Gastrocnemius medialis (tissue), 4 donors: ENCODE results near the gene ZNF484.

Experiments used
- POLR2A ChIP-seq, 2 donors: fragments of 450-650 bp; IDR thresholded peaks; one replicate each; pipeline ENCODE4 v1.6.1; 2017; ENCODE audit warnings: antibody characterized with exemption in 2 of 2, mild to moderate bottlenecking in 2 of 2, moderate library complexity in 2 of 2
- TF ChIP-seq, protein P1 (sequence below), 5 experiments: fragments of 450-650 bp in 3 of 5; fragments of 200-600 bp in 2 of 5; sonication (generic) in 2 of 5; IDR thresholded peaks in 4 of 5; conservative IDR thresholded peaks in 1 of 5; 1 replicate in 4 of 5; 2 replicates in 1 of 5; pipeline ENCODE4 v1.5.1; 2016 to 2019; ENCODE audit warnings: antibody characterized with exemption in 5 of 5, mild to moderate bottlenecking in 3 of 5, moderate library complexity in 3 of 5

DNA sequence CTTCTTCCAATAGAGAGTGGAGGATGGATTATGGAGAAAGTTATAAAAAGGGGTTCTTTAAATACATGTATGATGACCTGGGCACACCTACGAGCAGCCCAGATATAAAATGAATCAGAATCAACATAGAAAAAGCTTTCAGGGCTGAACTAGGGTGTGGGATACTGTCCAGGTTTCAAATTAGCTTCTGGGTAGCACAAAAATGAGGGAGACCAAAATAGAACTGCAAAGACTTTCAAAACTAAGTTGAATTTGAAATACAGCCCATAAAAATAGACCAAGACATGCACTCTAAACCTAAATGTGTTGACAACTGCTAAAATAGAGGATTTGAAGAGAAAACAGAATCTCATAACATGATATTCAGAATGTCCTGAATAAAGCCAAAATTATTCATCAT, 17.0 kb downstream of the ZNF484 start:
- no peak for TF ChIP-seq POLR2A (IDR thresholded peaks at IDR 0.05)
- TF ChIP-seq, protein P1, sequence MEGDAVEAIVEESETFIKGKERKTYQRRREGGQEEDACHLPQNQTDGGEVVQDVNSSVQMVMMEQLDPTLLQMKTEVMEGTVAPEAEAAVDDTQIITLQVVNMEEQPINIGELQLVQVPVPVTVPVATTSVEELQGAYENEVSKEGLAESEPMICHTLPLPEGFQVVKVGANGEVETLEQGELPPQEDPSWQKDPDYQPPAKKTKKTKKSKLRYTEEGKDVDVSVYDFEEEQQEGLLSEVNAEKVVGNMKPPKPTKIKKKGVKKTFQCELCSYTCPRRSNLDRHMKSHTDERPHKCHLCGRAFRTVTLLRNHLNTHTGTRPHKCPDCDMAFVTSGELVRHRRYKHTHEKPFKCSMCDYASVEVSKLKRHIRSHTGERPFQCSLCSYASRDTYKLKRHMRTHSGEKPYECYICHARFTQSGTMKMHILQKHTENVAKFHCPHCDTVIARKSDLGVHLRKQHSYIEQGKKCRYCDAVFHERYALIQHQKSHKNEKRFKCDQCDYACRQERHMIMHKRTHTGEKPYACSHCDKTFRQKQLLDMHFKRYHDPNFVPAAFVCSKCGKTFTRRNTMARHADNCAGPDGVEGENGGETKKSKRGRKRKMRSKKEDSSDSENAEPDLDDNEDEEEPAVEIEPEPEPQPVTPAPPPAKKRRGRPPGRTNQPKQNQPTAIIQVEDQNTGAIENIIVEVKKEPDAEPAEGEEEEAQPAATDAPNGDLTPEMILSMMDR (IDR thresholded peaks at IDR 0.05 in 4 of 5, conservative IDR thresholded peaks at IDR 0.05 in 1 of 5), result no peak
